Measurements from ENCODE around the gene UBE2J2. TPM values are rescaled to one million over a fixed set of nuclear protein-coding genes. Genes with fewer than 3 reads are reported as not detected.

UBE2J2 gene
- total and polyA plus RNA-seq, 2 of the 8 experiments (the other 6 are each of a cell fraction or from before 2014, with no cell fraction given): 33.6 to 67.9 TPM

- FAIRE-seq (no peak), DNase-seq (ENCODE audit: low read depth in 1 of 2, low spot score in 2 of 2) (no peak)
- POLR2A ChIA-PET (ENCODE audit: partially characterized antibody): interaction anchor here (0.8 to 1.1 kb wide), 2 partner anchors 11 to 98 kb away, joined by 3 read pairs; no protein-coding TSS in a partner anchor
Measured at GRCh38 chr1:1220197-1220596, 53.5 kb downstream of the UBE2J2 start.

More at GRCh38 chr1:1220197-1220596, 53.5 kb downstream of the UBE2J2 start:
- CTCF ChIA-PET (ENCODE audit: partially characterized antibody): interaction anchor here (1.1 kb wide), 1 partner anchor 58 kb away, joined by 3 read pairs; no protein-coding TSS in a partner anchor
- Histone ChIP-seq H2BK5ac (ENCODE audit: low read depth, low read length) (no peak overlapping the region; the same call in 1 of the 2 replicates), H3K4me3 (ENCODE audit: extremely low read depth in 1 of 4, insufficient read depth in 2 of 4, low read depth in 3 of 4, low read length in 4 of 4) (no peak overlapping the region), H3K79me1 (ENCODE audit: low read depth, low read length) (peaks cover 7% of the 10 kb centered on the region), H2BK20ac (ENCODE audit: low read length) (no peak overlapping the region), H4K20me1 (replicated peaks in 1 of 2; ENCODE audit: control insufficient read depth in 1 of 2, insufficient read depth in 2 of 2, low read length in 2 of 2) (peaks cover 3 to 16% of the 10 kb centered on the region in 2 experiments), H3K27me3 (replicated peaks in 1 of 4; ENCODE audit: control insufficient read depth in 3 of 4, extremely low read depth in 1 of 4, insufficient read depth in 3 of 4, low read length in 3 of 4) (no peaks in the 10 kb centered on the region), H3K56ac (replicated peaks; ENCODE audit: insufficient read length, low read depth, low read length) (no peak overlapping the region), H3K9ac (replicated peaks in 1 of 4; ENCODE audit: extremely low read depth in 1 of 4, low read depth in 3 of 4, low read length in 3 of 4) (no peak overlapping the region), H3K4me2 (ENCODE audit: insufficient read depth in 1 of 2, low read depth in 2 of 2, low read length in 2 of 2) (no peak overlapping the region), H2AK5ac (ENCODE audit: low read depth, low read length) (no peak overlapping the region), H4K8ac (ENCODE audit: extremely low read depth, insufficient read depth, low read length) (no peak overlapping the region), H2BK15ac (ENCODE audit: low read length) (no peak overlapping the region), H2BK120ac (replicated peaks; ENCODE audit: low read depth, low read length) (no peak overlapping the region), H3K4ac (replicated peaks; ENCODE audit: insufficient read length, low read depth, low read length) (no peak overlapping the region), H3K36me3 (ENCODE audit: control insufficient read depth in 2 of 4, insufficient read depth in 4 of 4, low read length in 3 of 4) (peaks cover 2 to 36% (median 16%) of the 10 kb centered on the region in 4 experiments; a peak in 7 of 8 replicates), H3K27ac (ENCODE audit: low read depth, low read length) (no peak overlapping the region), H3K9me3 (ENCODE audit: insufficient read depth in 2 of 2, low read depth in 1 of 2, low read length in 1 of 2) (no peaks in the 10 kb centered on the region), H3K23ac (ENCODE audit: insufficient read length) (no peak overlapping the region), H3K4me1 (replicated peaks in 1 of 4; ENCODE audit: control insufficient read depth in 3 of 4, insufficient read depth in 4 of 4, low read length in 3 of 4) (no peaks in the 10 kb centered on the region), H3K18ac (ENCODE audit: extremely low read depth, low read length) (no peak overlapping the region), H3K23me2 (ENCODE audit: low read depth, low read length) (no peaks in the 10 kb centered on the region), H2BK12ac (ENCODE audit: low read depth, low read length) (no peak overlapping the region), H3K14ac (ENCODE audit: insufficient read length) (no peak overlapping the region), H2AFZ (ENCODE audit: low read length) (no peak overlapping the region), H4K5ac (ENCODE audit: insufficient read length, low read depth, low read length) (no peak overlapping the region), H3K79me2 (ENCODE audit: control insufficient read depth in 1 of 2, insufficient read depth in 2 of 2, low read length in 2 of 2) (no peaks in the 10 kb centered on the region; a peak in 1 of 4 replicates), H4K91ac (replicated peaks; ENCODE audit: insufficient read length, low read length) (no peak overlapping the region)
- TF ChIP-seq PHF8 (conservative IDR thresholded peaks at IDR 0.05; ENCODE audit: low read depth, low read length) (no peak), EP300 (IDR thresholded peaks at IDR 0.05; ENCODE audit: borderline replicate concordance in 1 of 2, low read depth in 2 of 2, low read length in 2 of 2) (no peak), SIN3A (conservative IDR thresholded peaks at IDR 0.05 in 1 of 2, IDR thresholded peaks at IDR 0.05 in 1 of 2; ENCODE audit: low read depth in 1 of 2, low read length in 2 of 2) (no peak), BRCA1 (IDR thresholded peaks at IDR 0.05; ENCODE audit: low read depth, low read length) (no peak), POU5F1 (IDR thresholded peaks at IDR 0.05; ENCODE audit: low read depth, low read length) (no peak), SUZ12 (IDR thresholded peaks at IDR 0.05; ENCODE audit: low read length) (no peak), MAFK (IDR thresholded peaks at IDR 0.05; ENCODE audit: low read depth, low read length) (no peak), TAF7 (optimal IDR thresholded peaks at IDR 0.05; ENCODE audit: borderline replicate concordance, low read depth, low read length) (no peak), CEBPB (IDR thresholded peaks at IDR 0.05; ENCODE audit: low read depth, low read length) (no peak)
- 92% methylated on average over 21 of the region's 24 CpGs; no CpG with 5 or more reads in 1 of the 2 experiments for WGBS, 2 experiments (ENCODE audit: extremely low coverage in 1 of 2, insufficient coverage in 1 of 2, insufficient read length in 1 of 2, insufficient replicate concordance in 2 of 2, low coverage in 1 of 2, low lambda C conversion rate in 2 of 2, missing lambda C conversion rate in 1 of 2)

Measured in H1 (cell line).